Peyer's patch (tissue), 4 donors: Measurements from ENCODE around the gene ENAH.

Source experiments
- CTCF ChIP-seq, 6 experiments: fragments of 450-650 bp in 4 of 6; fragments of 200-600 bp in 2 of 6; sonication (generic) in 1 of 6; IDR thresholded peaks; one replicate each; pipeline ENCODE4 v1.5.1; 2017 to 2019; ENCODE audit warnings: antibody characterized with exemption in 6 of 6, mild to moderate bottlenecking in 3 of 6, moderate library complexity in 1 of 6
- POLR2A ChIP-seq, 2 donors: fragments of 450-650 bp; IDR thresholded peaks; one replicate each; pipeline ENCODE4 v1.5.1; 2017; ENCODE audit warnings: antibody characterized with exemption in 2 of 2, mild to moderate bottlenecking in 2 of 2, moderate library complexity in 2 of 2

- TF ChIP-seq CTCF (IDR thresholded peaks at IDR 0.05), result no peak
- TF ChIP-seq POLR2A (IDR thresholded peaks at IDR 0.05), result no peak
Observed at GRCh38 chr1:225650179-225650578, 2.7 kb downstream of the ENAH start.
